HCT116 (cell line): ENCODE data around the gene STK38L.

Experiments used
- EZH2 ChIP-seq: fragments of 200-600 bp; sonication (generic); IDR thresholded peaks from 2 replicates; pipeline ENCODE4 v1.6.1; 2017; ENCODE audit warnings: antibody characterized with exemption, mixed run types
- POLR2A ChIP-seq: IDR thresholded peaks from 2 replicates; pipeline ENCODE4 v1.7.0; 2011; ENCODE audit warnings: borderline replicate concordance; ENCODE audit not compliant: insufficient read depth, insufficient read length; ENCODE audit errors: extremely low read depth
- POLR2AphosphoS5 ChIP-seq: IDR thresholded peaks from 2 replicates; pipeline ENCODE4 v1.6.1; 2011; ENCODE audit warnings: mild to moderate bottlenecking, low read depth, low read length, moderate library complexity
- ZNF274 ChIP-seq: fragments of 200-500 bp; sonication (Bioruptor generic); IDR thresholded peaks from 2 replicates; pipeline ENCODE4 v1.6.1; 2014; ENCODE audit warnings: mild to moderate bottlenecking, low read depth, low read length, inconsistent platforms
- TF ChIP-seq, protein P1 (sequence below), 3 experiments: fragments of 200-600 bp in 1 of 3; sonication (generic) in 1 of 3; IDR thresholded peaks in 2 of 3; conservative IDR thresholded peaks in 1 of 3; 2 replicates each; pipeline ENCODE4 v1.5.1; 2012 to 2017; ENCODE audit warnings: low read depth in 2 of 3, low read length in 2 of 3, antibody characterized with exemption in 1 of 3, borderline replicate concordance in 1 of 3, control low read depth in 1 of 3, mild to moderate bottlenecking in 1 of 3, mixed read lengths in 1 of 3, mixed run types in 1 of 3, moderate library complexity in 1 of 3; ENCODE audit not compliant: insufficient read depth in 1 of 3

DNA sequence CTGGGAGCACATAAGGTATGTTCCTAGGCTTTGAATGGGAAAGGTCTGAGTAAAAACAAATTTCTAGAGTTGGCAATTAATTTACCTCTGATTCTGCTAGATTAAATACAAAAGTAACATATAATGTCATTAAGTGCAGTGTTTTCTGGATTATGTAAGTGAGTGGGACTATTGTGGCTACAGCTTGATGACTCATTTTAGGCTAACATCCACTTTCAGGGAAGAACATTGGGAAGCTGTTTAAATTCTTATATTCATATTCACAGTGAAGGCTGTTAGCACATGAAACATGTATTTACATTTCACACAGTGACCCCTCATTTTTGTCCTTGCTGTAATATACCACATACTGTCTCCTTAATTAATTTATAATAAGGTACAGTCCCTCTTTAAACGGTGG, 75.3 kb downstream of the STK38L start:
- no peak for TF ChIP-seq POLR2A
- TF ChIP-seq, protein P1, sequence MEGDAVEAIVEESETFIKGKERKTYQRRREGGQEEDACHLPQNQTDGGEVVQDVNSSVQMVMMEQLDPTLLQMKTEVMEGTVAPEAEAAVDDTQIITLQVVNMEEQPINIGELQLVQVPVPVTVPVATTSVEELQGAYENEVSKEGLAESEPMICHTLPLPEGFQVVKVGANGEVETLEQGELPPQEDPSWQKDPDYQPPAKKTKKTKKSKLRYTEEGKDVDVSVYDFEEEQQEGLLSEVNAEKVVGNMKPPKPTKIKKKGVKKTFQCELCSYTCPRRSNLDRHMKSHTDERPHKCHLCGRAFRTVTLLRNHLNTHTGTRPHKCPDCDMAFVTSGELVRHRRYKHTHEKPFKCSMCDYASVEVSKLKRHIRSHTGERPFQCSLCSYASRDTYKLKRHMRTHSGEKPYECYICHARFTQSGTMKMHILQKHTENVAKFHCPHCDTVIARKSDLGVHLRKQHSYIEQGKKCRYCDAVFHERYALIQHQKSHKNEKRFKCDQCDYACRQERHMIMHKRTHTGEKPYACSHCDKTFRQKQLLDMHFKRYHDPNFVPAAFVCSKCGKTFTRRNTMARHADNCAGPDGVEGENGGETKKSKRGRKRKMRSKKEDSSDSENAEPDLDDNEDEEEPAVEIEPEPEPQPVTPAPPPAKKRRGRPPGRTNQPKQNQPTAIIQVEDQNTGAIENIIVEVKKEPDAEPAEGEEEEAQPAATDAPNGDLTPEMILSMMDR (IDR thresholded peaks at IDR 0.05 in 2 of 3, conservative IDR thresholded peaks at IDR 0.05 in 1 of 3; ENCODE audit: borderline replicate concordance in 1 of 3, insufficient read depth in 1 of 3, low read depth in 2 of 3, low read length in 2 of 3): no peak
- TF ChIP-seq EZH2: no peak
- TF ChIP-seq POLR2AphosphoS5: no peak
- TF ChIP-seq ZNF274: no peak
